Measurements from ENCODE around the gene AMMECR1.

GRCh38 chrX:110252711-110253110, 65.2 kb downstream of the AMMECR1 start:
- no peak for TF ChIP-seq SP1 (IDR thresholded peaks at IDR 0.05)
- TF ChIP-seq L3MBTL2 (conservative IDR thresholded peaks at IDR 0.05): no peak
- no peak for TF ChIP-seq ZNF384 (IDR thresholded peaks at IDR 0.05)
- no peak for TF ChIP-seq BHLHE40 (IDR thresholded peaks at IDR 0.05; ENCODE audit: borderline replicate concordance)
